Smooth muscle cell of the umbilical artery (primary cell): ENCODE results near the gene FNDC10. TPM values are rescaled to one million over a fixed set of nuclear protein-coding genes. Genes with fewer than 3 reads are reported as not detected.

Source experiments
- total RNA-seq: library from RNA; depleted of rRNA; stranded (reverse); fragments of >200 nt; gene quantifications from 2 replicates; pipeline ENCODE4 v1.2.3, GENCODE V29; 2014

The FNDC10 gene
- 2.1 and 2.6 TPM in 2 replicates for total RNA-seq

GRCh38 chr1:1599935-1600860 is at the start of gene FNDC10:
Gene FNDC10, minus strand, starts transcription at chr1:1600135. Its CDS starts 120 bp downstream, at chr1:1600015.

DNA sequence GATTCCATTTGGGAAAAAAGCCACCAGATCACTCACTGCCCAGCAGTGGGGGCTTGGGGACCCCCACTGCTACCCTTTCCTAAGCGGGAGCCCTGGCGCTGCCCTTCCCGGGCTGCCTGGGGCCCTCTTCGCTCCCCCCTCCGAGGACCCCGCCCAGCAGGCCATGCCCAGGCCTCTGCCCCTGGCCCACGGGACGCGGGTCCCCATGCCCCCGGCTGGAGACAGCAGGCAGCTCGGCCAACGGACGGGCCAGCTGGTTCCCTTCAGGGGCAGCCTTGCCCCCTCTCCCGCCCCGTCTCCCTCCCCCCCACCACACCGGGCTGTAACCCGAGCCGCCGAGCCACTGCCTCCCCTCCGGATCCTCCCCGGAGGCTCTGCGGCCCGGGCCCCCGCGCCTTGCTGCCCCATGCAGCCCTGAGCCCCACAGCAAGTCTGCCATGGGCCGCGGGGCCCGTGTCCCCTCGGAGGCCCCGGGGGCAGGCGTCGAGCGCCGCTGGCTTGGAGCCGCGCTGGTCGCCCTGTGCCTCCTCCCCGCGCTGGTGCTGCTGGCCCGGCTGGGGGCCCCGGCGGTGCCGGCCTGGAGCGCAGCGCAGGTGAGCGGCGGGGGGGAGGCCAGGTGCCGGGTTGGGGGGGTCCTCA is 32.0 kb upstream of the FNDC10 start, which contains the start of gene MMP23B:
Gene MMP23B (plus strand): TSS at position 392 of the 639 bp plus-strand sequence. CDS start 46 bp downstream, at position 438.

DNA sequence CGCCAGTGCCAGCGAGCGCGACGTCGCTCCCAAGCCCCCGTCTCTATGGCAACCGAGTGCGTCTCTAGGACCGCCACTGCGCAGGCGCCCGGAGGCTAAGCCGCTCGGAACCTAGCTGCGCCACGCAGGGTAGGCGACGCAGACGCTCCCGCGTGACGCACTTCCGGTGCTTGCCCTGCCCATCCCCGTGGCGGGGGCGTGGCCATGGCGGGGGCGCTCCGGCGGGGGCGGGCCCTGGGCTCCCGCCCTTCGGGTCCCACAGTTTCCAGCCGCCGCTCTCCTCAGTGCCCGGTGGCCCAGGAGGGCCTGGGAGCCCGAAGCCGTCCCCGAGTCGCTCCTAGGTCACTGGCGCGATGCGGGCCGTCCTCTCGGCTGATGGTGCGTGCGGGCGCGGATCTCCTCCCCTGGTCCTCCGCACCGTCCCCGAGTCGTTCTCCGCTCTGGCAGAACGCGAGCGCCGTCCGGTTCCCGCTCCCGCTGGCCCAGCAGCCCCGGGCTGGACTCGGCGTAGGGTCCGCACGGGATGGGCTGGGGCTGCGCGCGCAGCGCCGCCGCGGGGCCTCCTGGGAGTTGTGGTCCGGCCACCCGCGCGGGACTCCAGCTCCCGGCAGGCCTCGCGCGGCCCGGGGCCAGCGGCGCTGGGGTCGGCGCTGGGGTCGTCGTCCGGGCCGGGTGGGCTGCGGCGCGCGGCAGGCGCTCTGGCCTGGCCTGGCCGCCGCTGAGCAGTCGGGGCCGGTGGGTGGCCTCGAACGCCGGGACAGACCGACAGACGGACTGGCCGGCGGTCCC is 15.5 kb upstream of the FNDC10 start, which contains the start of gene MIB2:
Gene MIB2 (plus strand): TSS at position 245 of the 789 bp plus-strand sequence. CDS start 7,953 bp downstream, outside the sequence.

GRCh38 chr1:1574721-1575537 is 25.0 kb downstream of the FNDC10 start, which contains the start of gene SSU72:
Gene SSU72, minus strand, starts transcription at chr1:1574863. Its CDS starts 306 bp downstream, at chr1:1574557.

Other genes starting within 250 kb of the FNDC10 start
- gene MXRA8, start 241.6 kb downstream of the FNDC10 start, total RNA-seq, result 172 and 187 TPM in 2 replicates
- gene AURKAIP1, start 224.9 kb downstream of the FNDC10 start, total RNA-seq, result 52.6 and 85.8 TPM in 2 replicates
- gene CCNL2, start 200.8 kb downstream of the FNDC10 start, total RNA-seq, result 189 and 195 TPM in 2 replicates
- gene MRPL20, start 192.8 kb downstream of the FNDC10 start, total RNA-seq, result 53.1 and 68.6 TPM in 2 replicates
- gene ANKRD65, start 178.9 kb downstream of the FNDC10 start, total RNA-seq, result 0.18 and 0.30 TPM in 2 replicates
- gene VWA1, start 164.4 kb downstream of the FNDC10 start, total RNA-seq, result 10.4 and 13.1 TPM in 2 replicates
- 0.09 TPM in 1 of 2 replicates, not detected in the other for gene ATAD3C, start 150.4 kb downstream of the FNDC10 start, total RNA-seq
- 13.7 and 26.3 TPM in 2 replicates for gene ATAD3B, start 128.4 kb downstream of the FNDC10 start, total RNA-seq
- 24.1 and 49.1 TPM in 2 replicates for gene ATAD3A, start 88.0 kb downstream of the FNDC10 start, total RNA-seq
- gene TMEM240, start 59.5 kb downstream of the FNDC10 start, total RNA-seq, result 2.4 and 2.9 TPM in 2 replicates
- 66.5 and 81.4 TPM in 2 replicates for gene SSU72, start 25.3 kb downstream of the FNDC10 start, total RNA-seq
- gene MIB2, start 15.4 kb upstream of the FNDC10 start, total RNA-seq, result 100 and 129 TPM in 2 replicates
- gene MMP23B, start 32.0 kb upstream of the FNDC10 start, total RNA-seq, result 17.6 and 23.2 TPM in 2 replicates
- 5.0 and 9.6 TPM in 2 replicates for gene CDK11B, start 58.9 kb upstream of the FNDC10 start, total RNA-seq
- 36.2 and 42.6 TPM in 2 replicates for gene SLC35E2B, start 92.7 kb upstream of the FNDC10 start, total RNA-seq
- gene CDK11A, start 124.2 kb upstream of the FNDC10 start, total RNA-seq, result 8.6 and 23.8 TPM in 2 replicates
- gene NADK, start 178.3 kb upstream of the FNDC10 start, total RNA-seq, result 27.3 and 40.7 TPM in 2 replicates